ENCODE measurements around the gene CYP4F8.

CYP4F8 gene

GRCh38 chr19:15583346-15583745 lies 31.7 kb upstream of the CYP4F8 start:
- Mint-ChIP-seq H3K9me3 (peaks cover 70% of the 10 kb centered on the region), H3K27ac (no peak overlapping the region), H3K36me3 (ENCODE audit: low read depth) (no peaks in the 10 kb centered on the region), H3K27me3 (ENCODE audit: low read depth, poor library complexity) (peaks cover 3% of the 10 kb centered on the region), H3K4me3 (no peak overlapping the region), H3K4me1 (no peaks in the 10 kb centered on the region)
- DNase-seq = no peak
- TF ChIP-seq CTCF (IDR thresholded peaks at IDR 0.05) = no peak

GRCh38 chr19:15584095-15584494 lies 30.9 kb upstream of the CYP4F8 start:
- Mint-ChIP-seq H3K36me3 (ENCODE audit: low read depth) (no peaks in the 10 kb centered on the region), H3K27me3 (ENCODE audit: low read depth, poor library complexity) (peaks cover 3% of the 10 kb centered on the region), H3K4me3 (no peak overlapping the region), H3K4me1 (no peaks in the 10 kb centered on the region), H3K9me3 (peaks cover 73% of the 10 kb centered on the region), H3K27ac (no peak overlapping the region)
- no peak for DNase-seq
- no peak for TF ChIP-seq CTCF (IDR thresholded peaks at IDR 0.05)

- Mint-ChIP-seq H3K9me3 (peaks cover 75% of the 10 kb centered on the region), H3K36me3 (ENCODE audit: low read depth) (no peaks in the 10 kb centered on the region), H3K27ac (no peak overlapping the region), H3K4me1 (no peaks in the 10 kb centered on the region), H3K4me3 (no peak overlapping the region), H3K27me3 (ENCODE audit: low read depth, poor library complexity) (peaks cover 3% of the 10 kb centered on the region)
- TF ChIP-seq CTCF (IDR thresholded peaks at IDR 0.05) = peak; percentile 41
- peak; percentile 72 for DNase-seq
Observed at GRCh38 chr19:15584541-15585115, 30.4 kb upstream of the CYP4F8 start.

- Mint-ChIP-seq H3K4me3 (no peak overlapping the region), H3K27me3 (ENCODE audit: low read depth, poor library complexity) (no peaks in the 10 kb centered on the region), H3K36me3 (ENCODE audit: low read depth) (no peaks in the 10 kb centered on the region), H3K4me1 (no peaks in the 10 kb centered on the region), H3K27ac (no peak overlapping the region), H3K9me3 (peaks cover 82% of the 10 kb centered on the region)
- DNase-seq = no peak
- TF ChIP-seq CTCF (IDR thresholded peaks at IDR 0.05) = no peak
Observed at GRCh38 chr19:15587663-15588062, 27.4 kb upstream of the CYP4F8 start.

- TF ChIP-seq CTCF (IDR thresholded peaks at IDR 0.05) = no peak
- H3K36me3 Mint-ChIP-seq (ENCODE audit: low read depth) = no peaks in the 10 kb centered on the region
- no peak overlapping the region for H3K4me3 Mint-ChIP-seq
- H3K4me1 Mint-ChIP-seq = no peaks in the 10 kb centered on the region
- no peak overlapping the region for H3K27ac Mint-ChIP-seq
- no peak for DNase-seq
- no peaks in the 10 kb centered on the region for H3K27me3 Mint-ChIP-seq (ENCODE audit: low read depth, poor library complexity)
- peaks cover 82% of the 10 kb centered on the region for H3K9me3 Mint-ChIP-seq
Observed at GRCh38 chr19:15588265-15588664, 26.8 kb upstream of the CYP4F8 start.

- no peak for TF ChIP-seq CTCF (IDR thresholded peaks at IDR 0.05)
- Mint-ChIP-seq H3K27me3 (ENCODE audit: low read depth, poor library complexity) (no peaks in the 10 kb centered on the region), H3K27ac (no peak overlapping the region), H3K4me1 (no peaks in the 10 kb centered on the region), H3K36me3 (ENCODE audit: low read depth) (no peaks in the 10 kb centered on the region), H3K4me3 (no peak overlapping the region), H3K9me3 (peaks cover 86% of the 10 kb centered on the region)
- no peak for DNase-seq
Observed at GRCh38 chr19:15589760-15590451, 25.1 kb upstream of the CYP4F8 start.
